H7 (cell line): Measurements from ENCODE around the gene RAET1E. TPM values are rescaled to one million over a fixed set of nuclear protein-coding genes. Genes with fewer than 3 reads are reported as not detected.
A peak's percentile ranks its signal among the peaks of the same experiment; 100 is the strongest.
"Not testable (repeated sequence)": the region's sequence is repeated elsewhere in the genome, so short reads cannot be mapped to it uniquely, and the experiment has no call there.

Experiments
- DNase-seq: peaks from one replicate; pipeline ENCODE4 v3.0.0; 2012
- H3K27me3 ChIP-seq: 2 replicates; pipeline ENCODE4 v1.6.0; 2011; ENCODE audit warnings: mild to moderate bottlenecking, low read length; ENCODE audit not compliant: control insufficient read depth, insufficient read depth
- H3K36me3 ChIP-seq: replicated peaks from 2 replicates; pipeline ENCODE4 v1.5.1; 2011; ENCODE audit warnings: low read length; ENCODE audit not compliant: control insufficient read depth, insufficient read depth
- H3K4me3 ChIP-seq: 2 replicates; pipeline ENCODE4 v1.5.1; 2011; ENCODE audit warnings: low read depth, mild to moderate bottlenecking, control low read depth, low read length, moderate library complexity; ENCODE audit not compliant: insufficient read depth
- total RNA-seq: library from RNA; depleted of rRNA; stranded (reverse); fragments of >200 nt; shearing (Covaris generic); gene quantifications from 2 replicates; pipeline ENCODE4 v1.2.3, GENCODE V29; 2014; rRNA removed

RAET1E gene, protein sequence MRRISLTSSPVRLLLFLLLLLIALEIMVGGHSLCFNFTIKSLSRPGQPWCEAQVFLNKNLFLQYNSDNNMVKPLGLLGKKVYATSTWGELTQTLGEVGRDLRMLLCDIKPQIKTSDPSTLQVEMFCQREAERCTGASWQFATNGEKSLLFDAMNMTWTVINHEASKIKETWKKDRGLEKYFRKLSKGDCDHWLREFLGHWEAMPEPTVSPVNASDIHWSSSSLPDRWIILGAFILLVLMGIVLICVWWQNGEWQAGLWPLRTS
- total RNA-seq, result not detected in 2 replicates

DNA sequence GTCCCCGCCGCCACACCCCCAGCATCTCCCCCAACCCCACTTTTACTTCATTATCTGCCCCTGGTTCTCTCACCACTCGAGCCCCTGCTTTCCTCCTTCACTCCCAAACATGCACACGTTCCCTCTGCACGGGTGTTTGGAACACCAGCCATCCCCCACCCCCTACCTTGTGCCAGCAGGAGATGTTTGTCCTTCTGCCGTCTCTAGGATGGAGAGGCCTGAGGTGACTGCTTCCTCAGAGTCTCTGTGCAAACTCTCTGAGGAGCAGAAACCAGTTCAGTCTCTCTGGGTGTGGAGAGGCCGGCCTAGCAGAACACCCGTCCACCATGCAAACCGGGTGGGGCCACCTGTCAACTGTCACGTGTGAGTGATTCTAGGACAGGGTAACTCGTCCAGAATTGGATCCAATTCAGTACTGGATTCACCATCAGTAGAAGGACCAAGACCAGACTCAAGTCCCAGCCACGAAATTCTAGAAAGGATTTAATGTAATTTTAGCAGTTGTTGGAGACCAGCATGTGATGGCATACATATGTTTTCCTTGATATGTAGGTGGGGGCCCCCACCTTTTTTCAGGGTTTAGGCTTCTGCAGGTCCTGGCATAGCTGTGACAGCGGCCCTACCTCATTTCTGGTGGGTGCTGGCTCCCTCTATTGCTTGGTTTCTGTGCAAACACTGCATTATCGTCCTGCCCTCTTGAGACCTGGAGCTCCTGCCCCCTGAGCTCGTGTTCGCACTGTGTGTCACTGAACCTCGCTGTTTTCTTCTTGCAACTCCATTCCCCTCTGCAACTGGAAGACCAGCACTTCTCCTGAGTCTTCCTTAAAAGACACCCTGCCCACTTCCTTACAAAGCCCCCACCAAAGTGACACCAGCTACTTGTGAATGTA is at the start of gene RAET1E:
Gene RAET1E (minus strand): TSS at position 259 of the 890 bp plus-strand sequence. CDS start 7,212 bp downstream, outside the sequence.
- peak; percentile 67 for DNase-seq
- Histone ChIP-seq H3K36me3 (no peaks in the 10 kb centered on the region), H3K4me3 (no peak within 1 kb of the TSS), H3K27me3 (no peaks in the 10 kb centered on the region; the same call in 1 of the 2 replicates)

DNA sequence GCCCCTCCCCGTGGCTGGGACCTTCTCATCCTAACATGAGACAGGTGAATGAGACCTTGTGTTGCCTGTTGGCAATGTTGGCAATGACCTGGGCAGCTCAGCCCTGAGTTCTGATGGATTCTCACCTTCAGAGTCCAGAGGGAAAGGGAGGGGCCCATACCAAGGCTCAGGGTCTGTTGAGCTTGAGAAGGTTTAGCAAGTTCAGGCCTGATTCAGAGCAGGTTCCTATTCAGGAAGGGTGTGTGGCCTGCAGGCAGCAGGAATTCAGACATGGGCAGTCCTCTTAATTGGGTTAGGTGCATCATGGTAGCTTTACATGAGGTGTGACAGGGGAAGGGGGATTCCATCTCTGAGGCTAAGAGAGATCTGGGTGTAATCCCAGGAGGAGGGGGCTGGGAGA is 49.6 kb upstream of the RAET1E start:
- not testable (repeated sequence) for H3K36me3 ChIP-seq, H3K4me3 ChIP-seq, DNase-seq
- H3K27me3 ChIP-seq, result peaks cover 46% of the 10 kb centered on the region

DNA sequence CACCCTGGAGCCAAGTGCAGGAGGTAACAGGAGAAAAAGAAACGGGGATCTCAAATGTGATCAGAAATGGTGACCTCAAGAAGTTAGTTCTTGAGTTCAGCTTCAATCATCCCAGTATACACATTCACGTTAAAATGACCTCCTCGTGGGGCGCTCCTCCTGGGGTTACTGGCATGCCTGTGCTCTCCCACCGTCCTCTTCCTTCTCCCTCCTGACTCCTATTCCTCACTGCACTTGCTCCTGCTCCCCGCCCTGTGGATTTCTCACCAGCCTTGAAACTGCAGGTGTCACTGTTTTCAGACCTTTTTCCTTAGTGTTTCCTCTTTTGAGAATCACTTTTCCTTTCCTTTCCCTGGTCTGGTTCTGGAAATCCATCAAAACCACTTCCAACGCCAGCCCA is 48.7 kb upstream of the RAET1E start:
- H3K36me3 ChIP-seq, DNase-seq, H3K4me3 ChIP-seq: not testable (repeated sequence)
- H3K27me3 ChIP-seq, result peaks cover 51% of the 10 kb centered on the region

DNA sequence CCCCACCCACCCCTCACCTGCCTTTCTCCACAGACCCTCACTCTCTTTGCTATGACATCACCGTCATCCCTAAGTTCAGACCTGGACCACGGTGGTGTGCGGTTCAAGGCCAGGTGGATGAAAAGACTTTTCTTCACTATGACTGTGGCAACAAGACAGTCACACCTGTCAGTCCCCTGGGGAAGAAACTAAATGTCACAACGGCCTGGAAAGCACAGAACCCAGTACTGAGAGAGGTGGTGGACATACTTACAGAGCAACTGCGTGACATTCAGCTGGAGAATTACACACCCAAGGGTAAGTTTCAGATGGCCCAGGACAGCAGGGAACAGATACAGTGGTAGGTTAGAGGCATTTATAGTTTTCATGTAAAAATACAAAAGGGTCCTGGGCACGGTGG is 47.4 kb upstream of the RAET1E start:
- peaks cover 59% of the 10 kb centered on the region for H3K27me3 ChIP-seq
- not testable (repeated sequence) for H3K4me3 ChIP-seq, DNase-seq, H3K36me3 ChIP-seq

DNA sequence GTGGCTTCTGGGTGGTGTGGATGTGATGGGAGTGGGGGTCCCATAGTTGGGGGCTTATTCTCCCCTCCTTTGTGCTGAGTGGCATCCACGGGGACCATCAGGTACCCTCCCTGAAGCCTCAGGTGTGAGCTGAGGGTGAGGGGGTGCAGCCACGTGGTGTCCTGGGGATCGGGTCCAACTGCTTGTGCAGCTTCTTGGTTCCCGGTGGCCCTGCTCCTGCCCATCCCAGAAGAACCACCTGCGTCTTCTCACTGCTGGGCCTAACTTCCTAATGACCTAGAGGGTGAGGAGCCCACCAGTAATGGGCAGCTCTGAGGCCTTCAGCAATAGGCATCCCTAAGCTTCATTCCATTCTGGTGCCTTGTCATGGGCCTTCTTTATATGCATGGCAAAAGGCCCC is 45.4 kb upstream of the RAET1E start:
- peaks cover 71% of the 10 kb centered on the region for H3K27me3 ChIP-seq
- DNase-seq, H3K36me3 ChIP-seq, H3K4me3 ChIP-seq: not testable (repeated sequence)

DNA sequence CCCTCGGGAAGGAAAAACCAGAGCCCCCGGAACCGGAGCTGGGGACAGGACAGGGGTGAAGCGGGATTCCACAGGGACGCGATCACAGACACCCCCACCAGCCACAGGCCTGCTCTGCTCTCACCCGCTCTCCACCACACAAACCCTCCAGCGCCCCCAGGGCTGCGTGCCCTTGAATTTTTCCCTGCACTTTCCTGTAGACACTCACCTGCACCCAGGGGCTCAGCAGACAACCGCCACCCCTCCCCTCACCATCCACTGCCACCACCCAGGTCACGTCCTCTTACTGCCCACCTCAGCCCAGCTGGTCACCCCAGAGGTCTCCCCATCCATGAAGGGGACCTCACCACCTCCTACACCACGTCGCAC is 44.5 kb upstream of the RAET1E start:
- DNase-seq, result no peak
- no peaks in the 10 kb centered on the region for H3K36me3 ChIP-seq
- peak overlapping the region; percentile 47; the same call in 1 of the 2 replicates for H3K4me3 ChIP-seq
- H3K27me3 ChIP-seq, result peaks cover 72% of the 10 kb centered on the region

DNA sequence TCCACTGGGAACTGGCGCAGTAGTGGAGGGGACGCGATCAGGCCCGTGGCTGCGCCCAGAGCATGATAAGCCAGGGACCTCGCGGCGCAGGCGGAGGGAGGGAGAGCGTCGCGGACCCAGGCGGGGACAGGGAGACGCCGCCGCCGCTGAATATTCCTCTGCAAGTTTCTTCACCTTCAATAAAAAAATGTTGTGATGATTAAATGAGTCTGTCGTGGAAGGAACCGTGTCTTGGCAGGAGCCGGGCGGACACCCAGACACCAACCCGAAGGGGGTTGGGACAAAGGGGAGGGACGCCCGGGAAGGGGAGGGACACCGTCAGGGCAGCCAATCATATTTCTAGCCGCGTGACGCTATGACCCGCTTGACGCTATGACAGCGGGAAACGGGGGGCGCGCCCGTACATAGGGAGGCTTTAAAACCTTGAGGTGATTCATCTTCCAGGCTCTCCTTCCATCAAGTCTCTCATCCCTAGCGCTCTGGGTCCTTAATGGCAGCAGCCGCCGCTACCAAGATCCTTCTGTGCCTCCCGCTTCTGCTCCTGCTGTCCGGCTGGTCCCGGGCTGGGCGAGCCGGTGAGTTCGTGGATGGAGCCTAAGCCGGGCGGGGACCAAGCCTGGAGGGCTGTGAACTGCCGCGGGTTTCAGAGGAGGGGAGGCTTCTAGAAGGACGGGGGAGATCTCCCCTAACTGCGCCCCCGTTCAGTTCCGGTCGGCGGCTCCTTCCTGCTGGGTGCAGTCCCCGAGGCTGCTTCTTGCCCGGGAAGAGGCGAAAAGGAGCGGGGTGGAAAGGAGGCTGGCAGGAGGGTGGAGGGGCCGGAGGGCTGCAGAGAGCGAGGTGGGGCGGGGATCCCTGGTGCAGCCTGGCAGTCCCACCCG is 43.9 kb upstream of the RAET1E start, which contains the start of gene ULBP2:
Gene ULBP2 (plus strand): TSS at position 432 of the 878 bp plus-strand sequence. CDS start 59 bp downstream, at position 491.
- DNase-seq, result peak; percentile 96
- peak within 1 kb of the TSS; percentile 47 for H3K4me3 ChIP-seq
- H3K27me3 ChIP-seq, result peaks cover 76% of the 10 kb centered on the region
- no peaks in the 10 kb centered on the region for H3K36me3 ChIP-seq

DNA sequence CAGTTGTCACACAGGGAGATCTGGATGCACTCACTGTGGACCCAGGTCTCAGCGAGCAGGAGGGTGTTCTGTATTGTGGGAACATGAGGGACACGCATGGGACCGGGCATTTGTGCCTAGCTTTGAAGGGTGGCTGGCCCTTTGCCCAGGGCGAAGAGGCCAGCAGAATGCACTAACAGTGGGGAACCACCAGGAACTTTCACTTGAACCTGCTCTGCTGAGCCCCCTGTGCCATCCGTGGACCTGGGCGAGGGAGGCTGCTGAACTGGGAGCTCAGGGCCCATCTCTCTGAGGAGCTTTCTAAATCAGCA is 42.7 kb upstream of the RAET1E start:
- DNase-seq, result no peak
- Histone ChIP-seq H3K27me3 (peaks cover 83% of the 10 kb centered on the region), H3K4me3 (no peak overlapping the region), H3K36me3 (no peaks in the 10 kb centered on the region)

DNA sequence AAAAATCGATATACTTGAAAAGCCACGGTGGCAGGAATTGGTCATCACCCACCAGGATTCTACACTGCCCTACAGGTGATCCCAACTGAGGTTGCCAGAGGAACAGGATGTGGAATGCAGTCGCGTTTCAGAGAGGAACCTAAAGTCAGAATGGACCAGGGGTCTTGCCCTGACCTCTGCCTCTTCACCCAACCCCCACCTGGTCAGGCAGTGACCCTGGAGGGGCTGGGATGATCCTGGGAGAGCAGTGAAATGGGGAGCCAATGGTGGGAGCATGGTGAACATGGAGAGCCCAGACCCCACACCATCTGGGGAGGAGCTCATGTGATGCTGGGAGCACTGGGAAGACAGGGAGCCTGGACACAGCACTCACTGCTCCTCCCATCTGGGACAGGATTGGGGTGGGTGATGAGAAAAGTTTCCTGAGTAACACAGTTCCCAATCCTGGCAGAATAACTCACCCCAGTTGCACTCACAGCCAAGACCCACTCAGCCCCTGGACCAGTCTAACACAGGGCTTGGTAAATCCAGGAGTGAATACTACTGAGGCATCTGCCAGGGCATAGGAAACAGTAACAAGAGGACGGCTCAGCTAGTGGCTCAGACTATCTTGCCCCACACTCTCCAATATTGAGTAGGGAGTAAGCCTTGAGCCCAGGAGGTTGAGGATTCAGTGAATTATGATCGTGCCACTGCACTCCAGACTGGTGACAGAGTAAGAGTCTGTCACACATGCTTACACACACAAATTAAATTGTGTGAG is 42.2 kb upstream of the RAET1E start:
- Histone ChIP-seq H3K4me3 (no peak overlapping the region), H3K36me3 (no peaks in the 10 kb centered on the region), H3K27me3 (peaks cover 88% of the 10 kb centered on the region)
- no peak for DNase-seq

DNA sequence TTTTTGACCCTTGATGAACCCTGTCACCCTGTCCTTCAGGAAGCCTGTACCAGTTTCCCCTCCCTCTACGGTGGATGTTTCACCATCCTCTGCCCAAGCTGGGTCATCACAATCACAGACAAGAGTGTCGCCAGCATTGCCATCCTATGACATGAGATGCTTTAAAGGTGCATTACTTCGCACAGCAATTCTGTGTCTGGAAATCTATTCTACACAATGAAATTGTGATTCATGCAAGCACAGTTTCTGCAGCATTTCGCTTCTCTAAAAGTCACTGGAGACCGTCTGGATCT is 41.4 kb upstream of the RAET1E start:
- H3K4me3 ChIP-seq, result no peak overlapping the region
- H3K36me3 ChIP-seq, result no peaks in the 10 kb centered on the region
- peaks cover 94% of the 10 kb centered on the region for H3K27me3 ChIP-seq
- DNase-seq, result no peak

DNA sequence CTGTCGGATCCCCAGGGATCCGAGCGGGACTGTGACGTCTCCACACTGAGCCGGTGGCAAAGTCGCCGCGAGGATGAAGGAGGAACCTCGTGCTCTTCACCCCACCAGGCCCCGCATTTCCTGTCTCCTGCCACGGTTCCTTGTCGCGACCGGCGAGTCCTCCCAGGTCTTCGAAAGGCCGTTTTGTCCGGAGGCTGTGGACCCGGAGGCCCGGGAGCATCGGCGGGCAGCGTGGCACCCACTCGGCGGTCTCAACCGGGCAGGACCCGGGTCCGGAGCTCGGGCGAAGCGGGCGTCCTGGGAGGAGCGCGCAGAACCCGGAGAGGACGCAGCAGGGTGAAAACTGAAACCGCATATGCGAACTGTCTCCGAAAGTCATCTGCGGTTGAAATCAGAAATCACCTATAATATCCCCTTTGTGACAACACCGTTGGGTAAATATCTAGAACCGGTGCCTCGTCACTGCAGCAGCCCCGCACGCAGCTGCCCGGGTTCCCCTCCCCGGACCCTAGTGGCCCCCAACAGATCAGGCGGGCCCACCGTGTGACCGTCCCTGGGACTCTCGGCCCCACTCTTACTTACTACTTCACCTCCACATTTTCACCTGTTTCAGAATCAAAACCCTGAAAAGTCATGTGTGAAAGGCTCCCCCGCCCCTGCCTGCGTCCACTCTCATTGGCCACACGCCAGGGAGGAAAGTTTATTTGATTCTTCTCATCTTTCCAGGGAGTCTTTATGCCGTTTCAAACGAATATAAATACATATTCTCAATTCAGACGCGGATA is 40.9 kb upstream of the RAET1E start:
- Histone ChIP-seq H3K4me3 (peak overlapping the region; percentile 17; the same call in 1 of the 2 replicates), H3K27me3 (peaks cover 92% of the 10 kb centered on the region), H3K36me3 (no peaks in the 10 kb centered on the region)
- DNase-seq, result peak; percentile 61

DNA sequence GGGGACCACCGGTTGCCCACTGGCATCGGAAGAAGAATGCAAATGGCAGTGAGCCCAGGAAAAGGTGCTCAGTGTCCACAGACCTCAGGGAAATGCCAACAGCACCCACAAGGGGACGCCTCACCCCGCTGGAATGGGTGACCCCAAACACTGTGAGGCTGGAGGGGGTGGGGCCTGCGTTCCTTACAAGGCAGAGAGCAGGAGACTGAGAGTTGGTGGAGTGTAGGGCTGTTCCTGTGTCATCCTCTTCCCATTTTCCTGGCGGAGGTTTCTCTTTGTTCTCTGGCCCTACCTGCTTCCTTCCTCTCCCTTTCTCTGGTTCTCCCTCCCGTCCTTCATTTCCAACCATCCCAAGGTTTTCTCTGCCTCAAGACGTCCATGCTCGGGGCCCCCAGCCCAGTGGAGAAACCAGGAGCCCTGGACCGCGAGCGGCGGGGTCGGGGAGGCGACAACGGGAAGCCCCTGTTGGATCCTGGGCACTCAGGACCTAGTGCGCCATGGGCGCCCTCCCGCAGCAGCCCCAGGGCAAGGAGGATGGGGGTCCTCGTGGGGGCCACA is 40.2 kb upstream of the RAET1E start:
- Histone ChIP-seq H3K4me3 (peak overlapping the region; percentile 17; the same call in 1 of the 2 replicates), H3K27me3 (peaks cover 88% of the 10 kb centered on the region)
- DNase-seq, H3K36me3 ChIP-seq: not testable (repeated sequence)

DNA sequence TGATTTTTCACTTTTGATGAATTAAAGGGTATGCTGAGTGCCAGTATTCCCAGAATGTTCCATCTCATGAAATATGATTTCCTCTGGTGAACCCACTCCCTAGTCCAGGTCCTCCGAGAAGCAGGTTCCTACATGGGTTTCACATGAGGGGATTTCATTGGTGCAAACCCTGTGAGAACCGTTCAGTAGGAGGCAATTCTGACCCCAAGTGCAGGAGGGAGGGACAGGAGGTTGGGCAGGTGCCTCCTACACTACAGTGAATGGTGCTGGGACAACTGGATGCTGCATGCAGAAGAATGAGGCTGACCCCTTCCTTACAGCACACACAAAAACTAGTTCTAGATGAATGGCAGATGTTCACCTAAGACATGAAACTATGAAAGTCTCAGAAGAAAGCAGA is 38.8 kb upstream of the RAET1E start:
- Histone ChIP-seq H3K36me3 (no peaks in the 10 kb centered on the region), H3K4me3 (no peak overlapping the region), H3K27me3 (peaks cover 76% of the 10 kb centered on the region)
- DNase-seq, result no peak
